Brain microvascular endothelial cell (primary cell): ENCODE data around the gene PNPLA6.

Experiments used
- DNase-seq: peaks from one replicate; pipeline ENCODE4 v3.0.0-alpha.2; 2020
- H3K27ac ChIP-seq: fragments of 250-450 bp; sonication (Bioruptor Pico); 2 replicates; pipeline ENCODE4 v1.5.1; 2020; ENCODE audit warnings: mild to moderate bottlenecking, moderate library complexity
- H3K27me3 ChIP-seq: fragments of 250-450 bp; sonication (Bioruptor Pico); replicated peaks from 2 replicates; pipeline ENCODE4 v1.5.1; 2020; ENCODE audit warnings: mild to moderate bottlenecking
- H3K36me3 ChIP-seq: fragments of 250-450 bp; sonication (Bioruptor Pico); replicated peaks from 2 replicates; pipeline ENCODE4 v1.5.1; 2020; ENCODE audit warnings: mild to moderate bottlenecking
- H3K4me3 ChIP-seq: 2 replicates; pipeline ENCODE4 v1.5.1; 2011; ENCODE audit warnings: low read depth, mild to moderate bottlenecking, control low read depth, low read length, moderate library complexity
- CTCF ChIP-seq: IDR thresholded peaks from 2 replicates; pipeline ENCODE4 v1.5.1; 2011; ENCODE audit warnings: low read depth, mild to moderate bottlenecking, moderate library complexity, low read length, control low read depth, inconsistent platforms; ENCODE audit errors: missing control alignments
- in situ Hi-C: cut with HindIII; loops from 2 replicates; pipeline ENCODE4 v1.10.0; 2017; ENCODE audit warnings: low sequenced_read_pairs, low pct_ligation_motif_present

The PNPLA6 gene

GRCh38 chr19:7504684-7505083, 30.8 kb upstream of the PNPLA6 start:
- Histone ChIP-seq H3K4me3 (no peak overlapping the region), H3K27me3 (no peaks in the 10 kb centered on the region), H3K27ac (no peak overlapping the region), H3K36me3 (no peaks in the 10 kb centered on the region)
- TF ChIP-seq CTCF = no peak
- in situ Hi-C loops = no loop called here
- DNase-seq = no peak

GRCh38 chr19:7505288-7505681, 30.2 kb upstream of the PNPLA6 start:
- Histone ChIP-seq H3K27me3 (no peaks in the 10 kb centered on the region), H3K27ac (no peak overlapping the region), H3K4me3 (no peak overlapping the region), H3K36me3 (no peaks in the 10 kb centered on the region)
- TF ChIP-seq CTCF = no peak
- no peak for DNase-seq
- in situ Hi-C loops = no loop called here

- no peak for TF ChIP-seq CTCF
- DNase-seq = no peak
- Histone ChIP-seq H3K27ac (no peak overlapping the region), H3K27me3 (no peaks in the 10 kb centered on the region), H3K4me3 (no peak overlapping the region), H3K36me3 (no peaks in the 10 kb centered on the region)
- in situ Hi-C loops = no loop called here
Observed at GRCh38 chr19:7505682-7506384, 29.7 kb upstream of the PNPLA6 start.

GRCh38 chr19:7506385-7507328, 28.9 kb upstream of the PNPLA6 start:
- no peak for TF ChIP-seq CTCF
- no peaks in the 10 kb centered on the region for H3K36me3 ChIP-seq
- no peak overlapping the region for H3K4me3 ChIP-seq
- peak; percentile 61 for DNase-seq
- no peaks in the 10 kb centered on the region for H3K27me3 ChIP-seq
- no peak overlapping the region for H3K27ac ChIP-seq
- in situ Hi-C loops = no loop called here

- Histone ChIP-seq H3K4me3 (no peak overlapping the region), H3K27ac (no peak overlapping the region), H3K36me3 (no peaks in the 10 kb centered on the region), H3K27me3 (no peaks in the 10 kb centered on the region)
- in situ Hi-C loops = no loop called here
- TF ChIP-seq CTCF = no peak
- peak; percentile 92 for DNase-seq
Observed at GRCh38 chr19:7507884-7508283, 27.6 kb upstream of the PNPLA6 start.
